Measurements from ENCODE around the gene STAM2.

Gene STAM2

DNA sequence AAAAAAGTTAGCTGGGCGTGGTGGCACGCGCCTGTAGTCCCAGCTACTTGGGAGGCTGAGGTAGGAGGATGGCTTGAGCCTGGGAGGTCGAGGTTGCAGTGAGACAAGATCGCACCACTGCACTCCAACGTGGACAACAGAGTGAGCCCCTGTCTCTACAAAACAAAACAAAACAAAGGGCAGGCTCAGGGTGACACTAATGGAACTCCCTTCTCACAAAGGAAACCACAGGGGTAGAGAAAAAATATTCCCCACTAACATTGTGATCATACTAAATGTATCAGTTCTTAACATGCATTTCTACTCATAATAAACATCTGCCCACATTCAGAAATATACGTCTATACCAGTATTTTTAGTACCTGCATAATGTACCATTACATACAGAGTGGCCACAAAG lies 21.1 kb downstream of the STAM2 start:
- Histone ChIP-seq H3K9me2 (replicated peaks; ENCODE audit: low read depth, low read length) (no peaks in the 10 kb centered on the region), H3K4me1 (ENCODE audit: insufficient read depth, low read length, poor library complexity, severe bottlenecking) (no peaks in the 10 kb centered on the region), H3K36me3 (ENCODE audit: insufficient read depth, low read length) (no peaks in the 10 kb centered on the region), H3K4me3 (ENCODE audit: low read length, poor library complexity, severe bottlenecking) (no peak overlapping the region), H2AFZ (ENCODE audit: low read length) (no peak overlapping the region), H3K4me2 (ENCODE audit: low read depth, low read length, poor library complexity, severe bottlenecking) (no peak overlapping the region), H3K9me3 (ENCODE audit: insufficient read depth, low read depth, low read length) (no peaks in the 10 kb centered on the region), H4K20me1 (ENCODE audit: insufficient read depth, low read length, poor library complexity, severe bottlenecking) (peaks cover 8% of the 10 kb centered on the region), H3F3A (ENCODE audit: low read depth) (no peaks in the 10 kb centered on the region), H3K27me3 (ENCODE audit: insufficient read depth, low read length, poor library complexity, severe bottlenecking) (no peaks in the 10 kb centered on the region), H3K79me2 (ENCODE audit: insufficient read depth, low read length) (peaks cover 63% of the 10 kb centered on the region), H3K9ac (ENCODE audit: low read depth, low read length, poor library complexity, severe bottlenecking) (no peak overlapping the region)
- no peak for TF ChIP-seq EZH2phosphoT487 (IDR thresholded peaks at IDR 0.05; ENCODE audit: borderline replicate concordance)
- TF ChIP-seq, protein P1, sequence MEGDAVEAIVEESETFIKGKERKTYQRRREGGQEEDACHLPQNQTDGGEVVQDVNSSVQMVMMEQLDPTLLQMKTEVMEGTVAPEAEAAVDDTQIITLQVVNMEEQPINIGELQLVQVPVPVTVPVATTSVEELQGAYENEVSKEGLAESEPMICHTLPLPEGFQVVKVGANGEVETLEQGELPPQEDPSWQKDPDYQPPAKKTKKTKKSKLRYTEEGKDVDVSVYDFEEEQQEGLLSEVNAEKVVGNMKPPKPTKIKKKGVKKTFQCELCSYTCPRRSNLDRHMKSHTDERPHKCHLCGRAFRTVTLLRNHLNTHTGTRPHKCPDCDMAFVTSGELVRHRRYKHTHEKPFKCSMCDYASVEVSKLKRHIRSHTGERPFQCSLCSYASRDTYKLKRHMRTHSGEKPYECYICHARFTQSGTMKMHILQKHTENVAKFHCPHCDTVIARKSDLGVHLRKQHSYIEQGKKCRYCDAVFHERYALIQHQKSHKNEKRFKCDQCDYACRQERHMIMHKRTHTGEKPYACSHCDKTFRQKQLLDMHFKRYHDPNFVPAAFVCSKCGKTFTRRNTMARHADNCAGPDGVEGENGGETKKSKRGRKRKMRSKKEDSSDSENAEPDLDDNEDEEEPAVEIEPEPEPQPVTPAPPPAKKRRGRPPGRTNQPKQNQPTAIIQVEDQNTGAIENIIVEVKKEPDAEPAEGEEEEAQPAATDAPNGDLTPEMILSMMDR (conservative IDR thresholded peaks at IDR 0.05; ENCODE audit: low read length), result no peak

DNA sequence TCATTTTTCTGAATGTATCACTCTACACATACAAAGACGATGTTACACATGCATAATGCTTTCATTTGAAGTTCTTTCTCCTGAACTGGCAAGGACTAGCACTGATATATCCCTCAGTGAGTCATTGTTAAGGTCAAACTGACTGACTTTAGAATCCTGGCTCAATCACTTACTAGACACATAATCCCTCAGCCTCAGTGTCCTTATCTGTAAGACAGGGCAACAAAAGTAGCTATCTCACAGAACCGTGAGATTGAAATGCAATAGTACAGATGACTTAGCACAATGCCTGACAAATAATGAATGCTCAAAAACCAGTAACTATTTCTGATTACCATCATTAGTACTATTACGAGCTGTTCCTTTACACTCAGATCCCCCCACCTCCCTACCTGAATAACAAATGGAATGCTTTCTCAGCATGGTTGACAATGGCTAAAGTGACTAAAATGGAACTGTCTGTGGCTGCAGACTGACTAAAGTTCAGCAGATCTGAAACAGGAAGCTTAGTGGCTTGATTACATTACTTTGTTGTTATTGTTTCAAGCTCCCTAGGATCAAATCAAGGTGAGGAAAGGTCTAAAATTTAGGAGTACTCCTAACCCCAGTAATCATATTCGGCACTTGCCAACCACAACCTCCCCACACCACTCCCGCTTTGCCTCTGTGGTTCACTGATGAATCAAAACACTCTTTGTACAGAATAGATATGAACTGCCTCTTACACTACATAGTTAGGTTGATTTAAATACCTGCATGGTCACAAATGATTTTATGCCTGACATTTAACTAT lies 40.9 kb downstream of the STAM2 start:
- Histone ChIP-seq H3K9me2 (replicated peaks; ENCODE audit: low read depth, low read length) (no peaks in the 10 kb centered on the region), H4K20me1 (ENCODE audit: insufficient read depth, low read length, poor library complexity, severe bottlenecking) (no peaks in the 10 kb centered on the region), H3K36me3 (ENCODE audit: insufficient read depth, low read length) (no peaks in the 10 kb centered on the region), H3F3A (ENCODE audit: low read depth) (no peaks in the 10 kb centered on the region), H3K9me3 (ENCODE audit: insufficient read depth, low read depth, low read length) (no peaks in the 10 kb centered on the region), H3K79me2 (ENCODE audit: insufficient read depth, low read length) (no peaks in the 10 kb centered on the region), H3K4me3 (ENCODE audit: low read length, poor library complexity, severe bottlenecking) (no peak overlapping the region), H3K27me3 (ENCODE audit: insufficient read depth, low read length, poor library complexity, severe bottlenecking) (no peaks in the 10 kb centered on the region), H3K4me1 (ENCODE audit: insufficient read depth, low read length, poor library complexity, severe bottlenecking) (peaks cover 4% of the 10 kb centered on the region), H3K9ac (ENCODE audit: low read depth, low read length, poor library complexity, severe bottlenecking) (no peak overlapping the region), H3K4me2 (ENCODE audit: low read depth, low read length, poor library complexity, severe bottlenecking) (no peak overlapping the region), H2AFZ (ENCODE audit: low read length) (no peak overlapping the region)
- TF ChIP-seq EZH2phosphoT487 (IDR thresholded peaks at IDR 0.05; ENCODE audit: borderline replicate concordance), result no peak
- TF ChIP-seq, protein P1 (conservative IDR thresholded peaks at IDR 0.05; ENCODE audit: low read length), result no peak

DNA sequence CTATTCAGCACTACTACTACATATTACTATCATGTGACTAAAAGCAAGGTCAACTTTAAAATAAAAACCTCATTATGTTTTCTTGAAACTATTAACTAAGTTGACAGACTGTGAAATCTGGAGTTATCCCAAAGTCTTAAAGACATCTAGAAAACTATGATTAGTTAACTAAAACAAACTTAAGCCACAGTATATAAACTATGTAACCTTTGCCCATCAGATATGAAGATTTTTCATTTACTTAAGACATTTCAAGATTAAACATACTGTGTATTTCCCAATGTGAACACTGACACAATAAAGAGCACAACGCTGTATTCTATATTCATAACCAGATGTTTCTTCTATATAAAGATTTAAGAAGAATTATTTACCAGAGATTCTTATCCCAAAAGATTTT lies 43.3 kb downstream of the STAM2 start:
- Histone ChIP-seq H3K9me3 (ENCODE audit: insufficient read depth, low read depth, low read length) (no peaks in the 10 kb centered on the region), H3K79me2 (ENCODE audit: insufficient read depth, low read length) (no peaks in the 10 kb centered on the region), H2AFZ (ENCODE audit: low read length) (no peak overlapping the region), H3K4me2 (ENCODE audit: low read depth, low read length, poor library complexity, severe bottlenecking) (no peak overlapping the region), H3F3A (ENCODE audit: low read depth) (no peaks in the 10 kb centered on the region), H3K9ac (ENCODE audit: low read depth, low read length, poor library complexity, severe bottlenecking) (no peak overlapping the region), H3K27me3 (ENCODE audit: insufficient read depth, low read length, poor library complexity, severe bottlenecking) (no peaks in the 10 kb centered on the region), H3K4me1 (ENCODE audit: insufficient read depth, low read length, poor library complexity, severe bottlenecking) (peaks cover 4% of the 10 kb centered on the region), H3K36me3 (ENCODE audit: insufficient read depth, low read length) (no peaks in the 10 kb centered on the region), H4K20me1 (ENCODE audit: insufficient read depth, low read length, poor library complexity, severe bottlenecking) (no peaks in the 10 kb centered on the region), H3K4me3 (ENCODE audit: low read length, poor library complexity, severe bottlenecking) (no peak overlapping the region), H3K9me2 (replicated peaks; ENCODE audit: low read depth, low read length) (no peaks in the 10 kb centered on the region)
- TF ChIP-seq, protein P1 (conservative IDR thresholded peaks at IDR 0.05; ENCODE audit: low read length), result no peak
- TF ChIP-seq EZH2phosphoT487 (IDR thresholded peaks at IDR 0.05; ENCODE audit: borderline replicate concordance), result no peak

Data from Loucy (cell line).